K562 (cell line): ENCODE measurements around the gene JAM2. TPM values are rescaled to one million over a fixed set of nuclear protein-coding genes. Genes with fewer than 3 reads are reported as not detected.

Experiments
- AFF4 ChIP-seq: sonication (generic); formaldehyde crosslinking; IDR thresholded peaks from 2 replicates; pipeline ENCODE4 v1.8.0; 2023; ENCODE audit warnings: mild to moderate bottlenecking, missing genetic modification reagents
- ARID4B ChIP-seq: sonication (generic); formaldehyde crosslinking; IDR thresholded peaks from 2 replicates; pipeline ENCODE4 v1.8.0; 2022; ENCODE audit warnings: mild to moderate bottlenecking, missing genetic modification reagents
- CXXC5 ChIP-seq: fragments of 250-450 bp; sonication (Bioruptor Pico); IDR thresholded peaks from 2 replicates; pipeline ENCODE4 v1.8.0; 2022; ENCODE audit warnings: inconsistent platforms, mild to moderate bottlenecking, moderate library complexity
- GATA2 ChIP-seq: sonication (generic); formaldehyde crosslinking; IDR thresholded peaks from 2 replicates; pipeline ENCODE4 v1.4.0; 2020; ENCODE audit warnings: mild to moderate bottlenecking, missing genetic modification reagents
- HNRNPLL ChIP-seq: fragments of 200-400 bp; formaldehyde crosslinking; IDR thresholded peaks from 2 replicates; pipeline ENCODE4 v1.6.1; 2017; ENCODE audit warnings: low read length, low read depth, mild to moderate bottlenecking; ENCODE audit not compliant: poor library complexity, severe bottlenecking
- KLF16 ChIP-seq: IDR thresholded peaks from 2 replicates; pipeline ENCODE4 v1.6.1; 2016; ENCODE audit warnings: antibody characterized with exemption
- MEIS2 ChIP-seq: fragments of 450-650 bp; IDR thresholded peaks from 2 replicates; pipeline ENCODE4 v1.6.1; 2014; ENCODE audit warnings: mild to moderate bottlenecking; ENCODE audit not compliant: partially characterized antibody
- RFX7 ChIP-seq: fragments of 250-450 bp; sonication (Bioruptor Pico); IDR thresholded peaks from 2 replicates; pipeline ENCODE4 v1.5.1; 2021; ENCODE audit warnings: mild to moderate bottlenecking
- SIN3B ChIP-seq: fragments of 450-650 bp; IDR thresholded peaks from 2 replicates; pipeline ENCODE4 v1.6.1; 2017; ENCODE audit warnings: low read depth, mild to moderate bottlenecking, moderate library complexity
- TCF15 ChIP-seq: fragments of 250-450 bp; sonication (Bioruptor Pico); IDR thresholded peaks from 2 replicates; pipeline ENCODE4 v1.8.0; 2022; ENCODE audit warnings: moderate library complexity, mild to moderate bottlenecking, inconsistent platforms
- ZBTB11 ChIP-seq, 3 experiments: fragments of 200-800 bp in 1 of 3; fragments of 250-450 bp in 1 of 3; fragments of 450-650 bp in 1 of 3; sonication (Bioruptor Pico) in 1 of 3; sonication (Bioruptor generic) in 1 of 3; formaldehyde crosslinking in 1 of 3; IDR thresholded peaks; 2 replicates each; pipeline versions ENCODE4 v1.6.1 to v1.8.0; 2016 to 2022; ENCODE audit warnings: mild to moderate bottlenecking in 2 of 3, missing genetic modification characterization in 2 of 3, missing compliant biosample characterization in 1 of 3, moderate library complexity in 1 of 3
- ZNF644 ChIP-seq: fragments of 200-800 bp; sonication (Bioruptor generic); IDR thresholded peaks from 2 replicates; pipeline ENCODE4 v1.6.1; 2016; ENCODE audit warnings: low read depth, missing genetic modification characterization, missing compliant biosample characterization
- polyA plus RNA-seq, 8 experiments: library from polyadenylated mRNA; depleted of rRNA in 4 of 8; stranded (reverse) in 5 of 8; unstranded in 3 of 8; fragments of >200 nt; fragmentation: Nextera tagmentation in 2 of 8; fragmentation: Illumina TruSeq in 1 of 8; extraction: Ambion mirVana in 2 of 8; extraction: Trizol in 1 of 8; gene quantifications; 2 replicates each; pipeline versions ENCODE4 v1.2.1 to v1.2.3, GENCODE V29; 2011 to 2014; ENCODE audit warnings: inconsistent platforms in 1 of 8, missing spikeins in 1 of 8
- total RNA-seq, 7 experiments: library from RNA; depleted of rRNA in 6 of 7; stranded (reverse); fragments of >200 nt in 6 of 7; fragmentation: Illumina TruSeq in 2 of 7; extraction: Trizol in 2 of 7; gene quantifications; 2 replicates each; pipeline versions ENCODE4 v1.2.1 to v1.2.3, GENCODE V29; 2011 to 2021; ENCODE audit warnings: low replicate concordance in 1 of 7

Gene JAM2
- total and polyA plus RNA-seq, 9 of the 15 experiments (the other 6 are each of a cell fraction or from before 2014, with no cell fraction given), result 0.03 to 0.08 (median 0.07) TPM; not detected in 6

- TF ChIP-seq AFF4 (peak; percentile 68; the same call in 1 of the 2 replicates), MEIS2 (peak; percentile 53), HNRNPLL (peak; percentile 60), CXXC5 (peak; percentile 67), ARID4B (CRISPR knock-in tag) (peak; percentile 58), ZBTB11 (CRISPR knock-in tag; IDR thresholded peaks at IDR 0.05) (peak; percentile 93 to 99 (median 98); a peak in 5 of 6 replicates), TCF15 (CRISPR knock-in tag) (no peak), KLF16 (peak; percentile 82), RFX7 (CRISPR knock-in tag) (no peak), SIN3B (peak; percentile 62; the same call in 1 of the 2 replicates), GATA2 (CRISPR knock-in tag) (no peak), ZNF644 (tag) (peak; percentile 81; the same call in 1 of the 2 replicates)
These were observed 96.0 kb downstream of the JAM2 start, which contains the start of the genes ATP5PF and GABPA (continued) for GRCh38 chr21:25734904-25735645.
